Endothelial cell of umbilical vein (primary cell): ENCODE data around the gene PRICKLE4. TPM values are rescaled to one million over a fixed set of nuclear protein-coding genes. Genes with fewer than 3 reads are reported as not detected.

ENCODE experiments used
- BruUV-seq: library from RNA; stranded (reverse); fragments of 400-500 nt; replicated peaks from 2 replicates; lab custom pipeline; 2021; lab: Mats Ljungman, UMichigan
- CTCF ChIA-PET: fragments of 300-600, 350-600 bp; sonication (Branson Sonifier 250); formaldehyde crosslinking; loops from one replicate; lab custom pipeline; 2021; ENCODE audit warnings: antibody characterized with exemption, inconsistent platforms; lab: Charles Lee
- POLR2A ChIA-PET: fragments of 300-600, 350-600 bp; sonication (Branson Sonifier 250); formaldehyde crosslinking; loops from one replicate; lab custom pipeline; 2021; ENCODE audit warnings: antibody characterized with exemption, inconsistent platforms; lab: Charles Lee
- DNase-seq: peaks from one replicate; pipeline ENCODE4 v3.0.0-alpha.2; 2011; ENCODE audit warnings: low read depth, low spot score
- FAIRE-seq: peaks from 2 replicates; lab custom pipeline; 2011; peaks lifted over from hg19 to GRCh38; lab: Jason Lieb, UNC
- H2AFZ ChIP-seq: 2 replicates; pipeline ENCODE4 v1.6.0; 2012; ENCODE audit warnings: low read depth, low read length, control low read depth, inconsistent platforms
- H3K27ac ChIP-seq: 2 replicates; pipeline ENCODE4 v1.5.1; 2011; ENCODE audit warnings: low read depth, mild to moderate bottlenecking, control low read depth, low read length, moderate library complexity; ENCODE audit not compliant: insufficient read depth
- H3K27me3 ChIP-seq, 2 experiments: 2 replicates each; pipeline versions ENCODE4 v1.6.0 to v1.6.1; 2011; ENCODE audit warnings: low read length in 2 of 2, mixed read lengths in 1 of 2; ENCODE audit not compliant: control insufficient read depth in 2 of 2, insufficient read depth in 2 of 2
- H3K36me3 ChIP-seq, 2 experiments: 2 replicates in 1 of 2; 3 replicates in 1 of 2; pipeline ENCODE4 v1.5.1; 2011; ENCODE audit warnings: low read length in 2 of 2, mild to moderate bottlenecking in 1 of 2, moderate library complexity in 1 of 2; ENCODE audit not compliant: control insufficient read depth in 2 of 2, insufficient read depth in 2 of 2; ENCODE audit errors: extremely low read depth in 1 of 2
- H3K4me1 ChIP-seq: 3 replicates; pipeline ENCODE4 v1.5.1; 2011; ENCODE audit warnings: mild to moderate bottlenecking, low read length; ENCODE audit not compliant: control insufficient read depth, insufficient read depth; ENCODE audit errors: extremely low read depth
- H3K4me2 ChIP-seq: 2 replicates; pipeline ENCODE4 v1.6.1; 2011; ENCODE audit warnings: low read length, control low read depth, mixed read lengths; ENCODE audit not compliant: insufficient read depth
- H3K4me3 ChIP-seq, 3 experiments: fragments of 200-600 bp in 1 of 3; sonication (generic), shearing (Covaris generic) in 1 of 3; replicated peaks in 1 of 3; 2 replicates each; pipeline ENCODE4 v1.5.1; 2011 to 2016; ENCODE audit warnings: control low read depth in 3 of 3, low read length in 3 of 3, mild to moderate bottlenecking in 2 of 3, inconsistent platforms in 1 of 3, low read depth in 1 of 3, moderate library complexity in 1 of 3; ENCODE audit not compliant: insufficient read depth in 1 of 3
- H3K79me2 ChIP-seq: 2 replicates; pipeline ENCODE4 v1.6.0; 2012; ENCODE audit warnings: low read length, inconsistent platforms; ENCODE audit not compliant: control insufficient read depth, insufficient read depth
- H3K9ac ChIP-seq: replicated peaks from 2 replicates; pipeline ENCODE3; 2011; ENCODE audit warnings: low read length, control low read depth; ENCODE audit not compliant: insufficient read depth; ENCODE audit errors: extremely low read depth
- H3K9me1 ChIP-seq: replicated peaks from 3 replicates; pipeline ENCODE4 v1.6.0; 2011; ENCODE audit warnings: mild to moderate bottlenecking, low read length; ENCODE audit not compliant: control insufficient read depth, insufficient read depth; ENCODE audit errors: extremely low read depth
- H3K9me3 ChIP-seq: replicated peaks from 2 replicates; pipeline ENCODE4 v1.5.1; 2012; ENCODE audit warnings: low read length, inconsistent platforms; ENCODE audit not compliant: control insufficient read depth, insufficient read depth
- H4K20me1 ChIP-seq: replicated peaks from 2 replicates; pipeline ENCODE3; 2011; ENCODE audit warnings: mild to moderate bottlenecking, low read length; ENCODE audit not compliant: control insufficient read depth, insufficient read depth; ENCODE audit errors: extremely low read depth
- EZH2 ChIP-seq: IDR thresholded peaks from 2 replicates; pipeline ENCODE4 v1.6.1; 2012; ENCODE audit warnings: borderline replicate concordance, low read depth, mild to moderate bottlenecking, moderate library complexity, low read length, inconsistent platforms; ENCODE audit not compliant: severe bottlenecking
- FOS ChIP-seq: IDR thresholded peaks from 2 replicates; pipeline ENCODE4 v1.6.1; 2011; ENCODE audit warnings: mild to moderate bottlenecking, low read length, moderate library complexity, borderline replicate concordance; ENCODE audit not compliant: insufficient read depth
- GATA2 ChIP-seq: IDR thresholded peaks from 2 replicates; pipeline ENCODE4 v1.7.0; 2011; ENCODE audit warnings: low read depth, mild to moderate bottlenecking, moderate library complexity, mixed read lengths, low read length; ENCODE audit not compliant: insufficient read length, insufficient read depth
- JUN ChIP-seq: IDR thresholded peaks from 2 replicates; pipeline ENCODE4 v1.6.1; 2011; ENCODE audit warnings: borderline replicate concordance, low read depth; ENCODE audit not compliant: insufficient read length, insufficient read depth
- MYC ChIP-seq: IDR thresholded peaks from one replicate; pipeline ENCODE4 v1.6.1; 2011; ENCODE audit warnings: mild to moderate bottlenecking, low read depth, low read length
- POLR2A ChIP-seq: IDR thresholded peaks from 2 replicates; pipeline ENCODE4 v1.6.1; 2012; ENCODE audit warnings: low read depth, mild to moderate bottlenecking, control low read depth, low read length
- POLR2AphosphoS5 ChIP-seq: IDR thresholded peaks from 2 replicates; pipeline ENCODE4 v1.6.1; 2012; ENCODE audit warnings: low read depth, mild to moderate bottlenecking, control low read depth, low read length, moderate library complexity; ENCODE audit not compliant: insufficient read depth
- dilution Hi-C: fragments of 300-500 bp; cut with MboI; formaldehyde crosslinking; loops from one replicate; pipeline ENCODE4 v1.15.0; 2019; ENCODE audit warnings: low sequenced_read_pairs; ENCODE audit not compliant: extremely low pct_ligation_motif_present
- intact Hi-C: fragments of 100-400 bp; cut with micrococcal nuclease; formaldehyde crosslinking; loops from one replicate; pipeline ENCODE4 v1.10.0; 2022
- polyA plus RNA-seq, 4 experiments: library from polyadenylated mRNA; depleted of rRNA in 3 of 4; stranded (reverse) in 3 of 4; unstranded in 1 of 4; fragments of >200 nt; gene quantifications; 2 replicates each; pipeline versions ENCODE4 v1.2.1 to v1.2.3, GENCODE V29; 2011 to 2012; ENCODE audit warnings: missing spikeins in 1 of 4
- total RNA-seq: library from RNA; stranded (reverse); gene quantifications from 2 replicates; pipeline ENCODE4 v1.2.3, GENCODE V29; 2021
- TF ChIP-seq, protein P1 (sequence below), 2 donors: IDR thresholded peaks; 1 replicate in 1 of 2; 2 replicates in 1 of 2; pipeline ENCODE4 v1.5.1; 2011; ENCODE audit warnings: low read length in 2 of 2, mild to moderate bottlenecking in 2 of 2, moderate library complexity in 2 of 2, control low read depth in 1 of 2, inconsistent platforms in 1 of 2, low read depth in 1 of 2; ENCODE audit not compliant: insufficient read depth in 1 of 2; ENCODE audit errors: extremely low read depth in 1 of 2
- TF ChIP-seq, protein P2 (sequence below): IDR thresholded peaks from 2 replicates; pipeline ENCODE4 v1.6.1; 2011; ENCODE audit not compliant: insufficient read depth, insufficient read length

PRICKLE4 gene
- total and polyA plus RNA-seq, 2 donors (not counting 3 experiments of a cell fraction or from before 2014, with no cell fraction given) = 1.0 to 3.3 TPM

DNA sequence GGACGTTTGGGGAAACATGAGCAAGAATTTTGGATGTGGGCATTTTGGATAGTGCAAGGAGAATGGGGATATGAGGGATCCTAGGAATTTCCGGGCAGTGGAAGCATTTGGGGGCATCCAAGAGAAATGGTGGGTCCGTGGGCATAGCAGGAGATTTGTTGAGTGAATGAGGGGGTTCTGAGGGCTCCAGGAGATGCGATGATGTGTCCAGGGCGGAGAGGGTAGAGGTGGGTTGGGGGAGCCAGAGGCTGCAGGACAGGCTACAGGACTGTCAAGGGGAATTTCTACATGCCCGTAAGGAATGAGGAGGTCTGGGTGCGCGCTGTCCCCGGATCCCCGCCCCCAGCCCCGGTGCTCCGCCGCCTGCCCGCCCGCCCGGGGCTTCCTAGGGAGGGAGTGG is 1.2 kb upstream of the PRICKLE4 start:
- peak overlapping the region; percentile 93 for H3K4me2 ChIP-seq
- ChIA-PET CTCF (interaction anchor here (0.6 to 1.0 kb wide), 10 partner anchors 11 to 325 kb away, joined by 3 to 7 read pairs (median 3); partner anchors contain the start of genes BYSL and MED20), POLR2A (no interaction called here)
- FAIRE-seq (no peak), DNase-seq (peak; percentile 17)
- H3K4me3 ChIP-seq = peak overlapping the region; percentile 65 to 78 (median 66)
- no peaks in the 10 kb centered on the region for H4K20me1 ChIP-seq
- no TSS peak for BruUV-seq
- H3K9ac ChIP-seq = peak overlapping the region; percentile 57
- peaks cover 18% of the 10 kb centered on the region for H3K4me1 ChIP-seq
- no peaks in the 10 kb centered on the region for H3K27me3 ChIP-seq
- no peak for TF ChIP-seq EZH2
- TF ChIP-seq POLR2A = no peak
- TF ChIP-seq POLR2AphosphoS5 = no peak
- TF ChIP-seq JUN = no peak
- TF ChIP-seq FOS = no peak
- no peak for TF ChIP-seq MYC
- TF ChIP-seq, protein P1, sequence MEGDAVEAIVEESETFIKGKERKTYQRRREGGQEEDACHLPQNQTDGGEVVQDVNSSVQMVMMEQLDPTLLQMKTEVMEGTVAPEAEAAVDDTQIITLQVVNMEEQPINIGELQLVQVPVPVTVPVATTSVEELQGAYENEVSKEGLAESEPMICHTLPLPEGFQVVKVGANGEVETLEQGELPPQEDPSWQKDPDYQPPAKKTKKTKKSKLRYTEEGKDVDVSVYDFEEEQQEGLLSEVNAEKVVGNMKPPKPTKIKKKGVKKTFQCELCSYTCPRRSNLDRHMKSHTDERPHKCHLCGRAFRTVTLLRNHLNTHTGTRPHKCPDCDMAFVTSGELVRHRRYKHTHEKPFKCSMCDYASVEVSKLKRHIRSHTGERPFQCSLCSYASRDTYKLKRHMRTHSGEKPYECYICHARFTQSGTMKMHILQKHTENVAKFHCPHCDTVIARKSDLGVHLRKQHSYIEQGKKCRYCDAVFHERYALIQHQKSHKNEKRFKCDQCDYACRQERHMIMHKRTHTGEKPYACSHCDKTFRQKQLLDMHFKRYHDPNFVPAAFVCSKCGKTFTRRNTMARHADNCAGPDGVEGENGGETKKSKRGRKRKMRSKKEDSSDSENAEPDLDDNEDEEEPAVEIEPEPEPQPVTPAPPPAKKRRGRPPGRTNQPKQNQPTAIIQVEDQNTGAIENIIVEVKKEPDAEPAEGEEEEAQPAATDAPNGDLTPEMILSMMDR (IDR thresholded peaks at IDR 0.05; ENCODE audit: extremely low read depth in 1 of 2, insufficient read depth in 1 of 2, low read depth in 1 of 2, low read length in 2 of 2) = no peak
- no peak for TF ChIP-seq GATA2
- TF ChIP-seq, protein P2, sequence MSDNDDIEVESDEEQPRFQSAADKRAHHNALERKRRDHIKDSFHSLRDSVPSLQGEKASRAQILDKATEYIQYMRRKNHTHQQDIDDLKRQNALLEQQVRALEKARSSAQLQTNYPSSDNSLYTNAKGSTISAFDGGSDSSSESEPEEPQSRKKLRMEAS = no peak
- no peaks in the 10 kb centered on the region for H3K79me2 ChIP-seq
- dilution Hi-C loops = no loop called here
- H2AFZ ChIP-seq = peak overlapping the region; percentile 74
- peaks cover 5 to 7% of the 10 kb centered on the region in 2 experiments for H3K36me3 ChIP-seq
- H3K9me3 ChIP-seq = no peaks in the 10 kb centered on the region
- H3K27ac ChIP-seq = no peak overlapping the region
- H3K9me1 ChIP-seq = no peaks in the 10 kb centered on the region
- intact Hi-C loops = no loop called here
